GM21717 (cell line): ENCODE data around the gene SLC25A21.

Experiments used
- ATAC-seq: cut with Tn5 transposase; IDR thresholded peaks from one replicate; pipeline ENCODE4 v1.9.1; 2021; ENCODE audit warnings: mild to moderate bottlenecking, moderate library complexity; ENCODE audit not compliant: unreplicated experiment

Gene SLC25A21

GRCh38 chr14:36657399-36658122, 514.8 kb downstream of the SLC25A21 start:
- ATAC-seq = no peak

GRCh38 chr14:36656687-36657398, 515.6 kb downstream of the SLC25A21 start:
- no peak for ATAC-seq

GRCh38 chr14:36655963-36656686, 516.3 kb downstream of the SLC25A21 start:
- no peak for ATAC-seq

- no peak for ATAC-seq
These were observed 516.8 kb downstream of the SLC25A21 start for GRCh38 chr14:36655571-36655962.

- no peak for ATAC-seq
These were observed 517.5 kb downstream of the SLC25A21 start for GRCh38 chr14:36654794-36655381.

- ATAC-seq = no peak
These were observed 518.2 kb downstream of the SLC25A21 start for GRCh38 chr14:36653962-36654793.

GRCh38 chr14:36653413-36653812, 519.0 kb downstream of the SLC25A21 start:
- no peak for ATAC-seq

- no peak for ATAC-seq
These were observed 519.7 kb downstream of the SLC25A21 start for GRCh38 chr14:36652542-36653201.

GRCh38 chr14:36649872-36650650, 522.3 kb downstream of the SLC25A21 start:
- no peak for ATAC-seq

GRCh38 chr14:36647824-36648753, 524.3 kb downstream of the SLC25A21 start:
- no peak for ATAC-seq

GRCh38 chr14:36647417-36647823, 525.0 kb downstream of the SLC25A21 start:
- ATAC-seq = no peak

GRCh38 chr14:36646664-36647416, 525.6 kb downstream of the SLC25A21 start:
- no peak for ATAC-seq

GRCh38 chr14:36633580-36633979, 538.8 kb downstream of the SLC25A21 start:
- no peak for ATAC-seq
